ENCODE results near the gene CKAP5.
"Not testable (repeated sequence)": the region's sequence is repeated elsewhere in the genome, so short reads cannot be mapped to it uniquely, and the experiment has no call there.

Gene CKAP5

DNA sequence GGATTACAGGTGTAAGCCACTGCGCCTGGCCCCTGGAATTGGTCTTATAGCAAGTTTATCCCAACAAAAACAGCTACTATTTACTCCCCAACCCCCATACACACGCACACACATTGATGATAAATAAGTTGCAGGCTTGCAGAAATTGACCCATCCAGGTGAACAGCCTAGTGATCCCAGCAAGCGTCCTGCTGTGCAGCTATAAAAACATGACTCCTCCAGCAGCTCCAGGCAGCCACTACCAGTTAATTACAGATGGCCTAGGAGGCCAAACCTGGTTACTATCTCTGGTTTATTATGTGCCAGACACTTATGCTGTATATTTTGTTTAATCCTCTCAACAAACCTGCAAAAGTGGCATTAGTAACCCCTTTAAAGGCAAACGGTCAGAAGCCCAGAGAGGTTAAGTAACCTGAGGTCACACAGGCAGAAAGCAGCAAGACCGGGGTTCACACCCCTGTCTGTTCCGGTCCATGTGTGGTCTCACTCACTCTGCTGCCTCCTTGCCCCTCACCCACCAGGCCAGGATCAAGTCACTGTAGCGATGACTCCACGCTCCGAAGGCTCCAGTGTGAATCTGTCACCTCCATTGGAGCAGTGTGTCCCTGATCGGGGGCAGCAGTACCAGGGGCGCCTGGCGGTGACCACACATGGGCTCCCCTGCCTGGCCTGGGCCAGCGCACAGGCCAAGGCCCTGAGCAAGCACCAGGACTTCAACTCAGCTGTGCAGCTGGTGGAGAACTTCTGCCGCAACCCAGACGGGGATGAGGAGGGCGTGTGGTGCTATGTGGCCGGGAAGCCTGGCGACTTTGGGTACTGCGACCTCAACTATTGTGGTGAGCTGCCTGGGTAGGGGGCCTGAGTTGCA is 120.5 kb downstream of the CKAP5 start:
- DNase-seq, result no peak

DNA sequence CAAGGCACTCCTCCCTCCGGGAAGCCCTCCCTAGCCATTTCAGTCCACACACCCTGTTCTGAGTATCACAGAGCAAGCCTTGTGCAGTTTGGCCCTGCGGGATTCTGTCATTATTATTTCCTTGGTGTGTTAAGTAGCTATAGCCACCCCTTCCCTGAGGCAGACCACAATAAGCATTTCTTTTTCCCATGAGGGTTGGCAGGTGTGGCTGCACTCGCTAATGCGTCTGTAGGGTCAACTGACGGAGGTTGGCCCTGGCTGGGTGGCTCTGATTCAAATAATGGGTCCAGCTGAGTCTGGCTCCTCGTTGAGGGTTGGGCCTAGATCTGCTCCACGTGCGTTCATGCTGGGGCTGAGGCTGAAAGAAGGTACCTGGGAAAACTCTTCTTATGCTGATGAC is 122.0 kb downstream of the CKAP5 start:
- DNase-seq, result no peak

DNA sequence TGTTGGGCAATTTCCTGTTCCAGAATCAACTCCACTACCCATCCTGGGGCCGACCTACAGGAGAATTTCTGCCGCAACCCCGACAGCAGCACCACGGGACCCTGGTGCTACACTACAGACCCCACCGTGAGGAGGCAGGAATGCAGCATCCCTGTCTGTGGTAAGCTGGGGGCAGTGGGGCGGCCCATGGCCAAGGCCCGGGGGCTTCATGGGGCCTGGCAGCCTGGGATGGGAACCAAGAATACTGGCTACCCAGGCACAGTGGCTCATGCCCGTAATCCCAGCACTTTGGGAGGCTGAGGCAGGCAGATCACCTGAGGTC is 122.8 kb downstream of the CKAP5 start:
- DNase-seq, result no peak

DNA sequence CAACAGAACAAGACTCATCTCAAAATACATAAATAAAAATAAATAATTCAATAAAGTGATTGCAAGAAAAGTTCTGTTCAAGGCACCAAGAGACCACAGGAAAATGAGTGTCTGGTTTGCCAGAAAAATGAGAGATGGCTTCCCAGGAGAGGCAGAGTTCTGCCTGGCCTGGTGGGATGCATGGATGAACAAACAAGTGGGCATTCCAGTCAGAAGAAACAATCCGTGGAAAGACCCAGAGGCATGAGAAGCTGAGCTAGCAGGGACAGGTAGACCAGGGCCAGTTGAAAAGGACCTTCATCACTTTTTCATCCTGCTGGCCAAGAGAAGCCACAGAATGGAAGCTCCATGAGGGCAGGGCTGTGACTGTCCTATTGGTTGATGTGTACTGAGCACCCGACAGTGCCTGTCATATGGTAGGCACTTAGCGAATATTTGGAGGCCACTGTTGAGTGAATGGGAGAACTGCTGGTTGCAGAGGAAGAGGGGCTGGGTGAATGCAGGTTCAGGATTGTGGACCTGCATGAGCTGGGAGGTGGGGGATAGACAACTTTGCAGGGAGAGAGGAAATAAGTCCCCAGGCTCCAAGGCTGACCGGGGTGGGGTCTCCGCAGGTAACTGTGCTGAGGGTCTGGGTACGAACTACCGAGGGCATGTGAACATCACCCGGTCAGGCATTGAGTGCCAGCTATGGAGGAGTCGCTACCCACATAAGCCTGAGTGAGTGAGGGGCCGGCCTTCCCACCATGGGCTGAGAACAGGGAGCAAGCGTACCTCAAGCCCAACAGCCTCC is 123.3 kb downstream of the CKAP5 start:
- DNase-seq, result no peak

DNA sequence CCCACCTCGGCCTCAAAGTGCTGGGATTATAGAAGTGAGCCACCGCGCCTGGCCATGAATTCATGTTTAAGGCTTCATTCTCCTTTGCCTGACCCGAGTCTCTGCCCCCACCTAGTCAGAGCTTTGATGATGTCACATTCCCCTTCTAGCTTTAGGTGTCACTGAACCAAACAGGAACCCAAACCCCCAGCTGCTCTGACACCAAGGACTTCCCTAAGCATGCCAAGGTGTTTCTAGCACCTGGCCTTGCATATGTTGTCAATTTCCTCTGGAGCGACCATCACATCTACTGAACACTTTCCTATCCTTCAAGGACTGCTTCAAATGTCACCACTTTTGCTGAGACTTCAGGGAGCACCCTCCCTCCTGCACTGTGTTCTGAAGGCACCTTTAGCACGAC is 124.8 kb downstream of the CKAP5 start:
- no peak for DNase-seq

DNA sequence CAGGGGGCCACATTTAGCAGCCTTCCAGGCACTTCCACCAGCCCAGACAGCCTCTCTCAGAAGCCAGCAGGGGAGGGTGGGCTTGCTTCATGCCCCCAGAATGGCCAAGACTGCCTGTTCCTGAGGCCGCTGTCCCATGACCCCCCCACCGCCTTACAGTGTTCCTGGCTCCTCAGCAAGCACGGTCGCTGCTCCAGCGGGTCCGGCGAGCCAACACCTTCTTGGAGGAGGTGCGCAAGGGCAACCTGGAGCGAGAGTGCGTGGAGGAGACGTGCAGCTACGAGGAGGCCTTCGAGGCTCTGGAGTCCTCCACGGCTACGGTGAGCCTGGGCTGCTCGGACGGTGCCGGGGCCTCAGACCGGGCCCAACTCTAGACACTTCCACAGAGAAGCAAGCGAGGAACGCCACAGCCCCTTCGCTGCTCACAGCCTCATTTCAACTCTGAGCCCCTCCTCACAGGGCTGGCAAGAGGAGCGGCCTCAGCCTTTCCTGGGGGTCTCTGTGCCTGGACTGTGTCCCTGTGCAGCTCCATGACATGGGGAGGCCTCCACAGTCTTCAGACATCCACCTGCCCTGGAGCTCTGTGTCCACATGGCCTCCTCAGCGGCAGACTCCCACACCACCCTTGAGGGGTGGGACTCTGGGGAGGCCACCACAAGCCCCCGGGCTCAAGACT is 126.4 kb downstream of the CKAP5 start:
- DNase-seq, result no peak

DNA sequence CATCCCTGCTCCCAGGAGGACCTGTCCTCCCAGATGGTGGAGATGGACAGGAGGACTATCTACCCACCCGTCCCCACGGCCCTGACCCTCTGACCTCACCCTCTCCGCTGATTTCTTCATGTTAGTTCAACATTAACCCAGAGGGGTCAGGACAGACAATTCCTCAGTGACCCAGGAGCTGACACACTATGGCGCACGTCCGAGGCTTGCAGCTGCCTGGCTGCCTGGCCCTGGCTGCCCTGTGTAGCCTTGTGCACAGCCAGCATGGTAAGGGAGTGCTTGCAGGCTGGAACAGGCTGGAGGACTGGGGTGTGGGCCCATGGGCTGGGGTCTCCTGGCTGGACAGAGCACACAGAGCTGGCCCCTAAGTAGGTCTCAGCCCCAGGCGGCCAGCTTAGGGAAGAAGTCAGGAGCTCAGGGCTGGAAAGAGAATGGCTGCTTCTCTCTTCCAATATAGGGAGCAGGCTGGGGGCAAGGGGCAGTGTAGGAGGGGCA is 127.0 kb downstream of the CKAP5 start, which contains the start of gene F2:
Gene F2 (plus strand): TSS at position 166 of the 495 bp plus-strand sequence. CDS start 23 bp downstream, at position 189.
- DNase-seq, result no peak

DNA sequence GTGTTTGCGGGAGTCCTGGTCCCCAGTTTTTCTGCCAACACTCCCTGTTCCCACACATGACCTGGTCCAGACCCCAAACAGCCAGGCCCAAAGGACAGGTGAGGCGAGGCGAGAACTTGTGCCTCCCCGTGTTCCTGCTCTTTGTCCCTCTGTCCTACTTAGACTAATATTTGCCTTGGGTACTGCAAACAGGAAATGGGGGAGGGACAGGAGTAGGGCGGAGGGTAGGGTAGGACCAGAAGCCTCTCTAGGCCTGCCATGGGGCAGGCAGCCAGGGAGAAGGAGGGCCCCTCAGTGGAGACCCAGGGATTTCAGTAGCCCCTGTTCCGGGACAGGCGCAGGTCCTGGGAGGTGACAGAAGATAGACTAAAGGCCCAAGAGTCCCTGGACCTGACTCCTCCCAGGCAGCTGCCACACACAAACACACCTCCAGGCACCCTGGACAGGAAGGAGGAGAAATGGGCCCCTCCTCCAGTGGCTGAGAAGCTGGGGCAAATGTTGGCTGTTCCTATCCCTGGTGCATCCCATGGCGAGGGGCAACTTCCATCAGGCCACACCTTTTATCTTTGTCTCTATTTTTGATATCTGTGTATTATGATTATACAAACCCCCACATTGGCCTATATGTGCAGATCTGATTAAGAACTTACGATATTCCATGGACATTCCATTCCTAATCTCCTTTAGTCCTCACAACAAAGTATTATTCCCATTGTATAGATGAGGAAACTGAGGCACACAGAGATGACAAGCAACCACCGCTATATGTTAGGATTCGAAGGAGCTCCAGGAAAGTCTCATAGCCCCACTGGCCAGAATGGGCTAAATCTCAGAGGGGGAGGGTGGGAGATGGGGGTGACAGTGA is 127.7 kb downstream of the CKAP5 start:
- no peak for DNase-seq

DNA sequence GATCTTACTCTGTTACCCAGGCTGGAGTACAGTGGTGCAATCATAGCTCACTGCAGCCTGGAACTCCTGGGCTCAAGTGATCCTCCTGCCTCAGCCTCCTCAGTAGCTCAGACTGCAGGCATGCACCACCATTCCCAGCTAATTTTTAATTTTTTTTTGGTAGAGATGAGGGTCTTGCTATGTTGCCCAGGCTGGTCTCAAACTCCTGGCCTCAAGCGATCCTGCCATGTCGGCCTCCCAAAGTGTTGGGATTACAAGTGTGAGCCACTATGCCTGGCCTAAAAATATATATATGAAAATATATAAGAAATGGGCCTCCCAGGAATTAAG is 128.3 kb downstream of the CKAP5 start:
- not testable (repeated sequence) for DNase-seq

DNA sequence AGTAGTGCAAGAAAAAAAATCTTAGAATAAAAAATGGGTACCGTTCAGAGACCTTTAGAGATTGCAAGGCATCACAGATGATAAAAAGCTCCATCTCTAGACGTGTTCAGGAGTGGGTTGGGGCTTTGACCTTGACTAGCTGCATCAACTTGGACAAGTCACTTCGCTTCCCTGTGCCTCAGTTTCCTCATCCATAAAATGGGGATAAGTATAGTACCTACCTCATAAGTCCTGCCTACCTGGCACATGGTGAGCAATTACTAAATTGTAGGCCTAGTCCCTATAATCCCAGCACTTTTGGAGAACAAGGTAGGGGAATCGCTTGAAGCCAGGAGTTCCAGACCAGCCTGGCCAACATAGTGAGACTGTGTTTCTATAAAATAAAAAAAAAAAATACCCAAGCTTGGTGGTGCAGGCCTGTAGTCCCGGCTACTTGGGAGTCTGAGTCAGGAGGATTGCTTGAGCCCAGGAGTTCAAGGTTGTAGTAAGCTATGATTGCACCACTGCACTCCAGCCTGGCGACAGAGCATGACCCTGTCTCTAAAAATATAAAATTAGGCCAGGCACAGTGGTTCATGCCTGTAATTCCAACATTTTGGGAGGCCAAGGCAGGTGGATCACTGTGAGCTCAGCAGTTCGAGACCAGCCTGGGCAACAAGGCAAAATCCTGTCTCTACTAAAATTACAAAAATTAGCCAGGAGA is 133.1 kb downstream of the CKAP5 start:
- DNase-seq, result no peak

DNA sequence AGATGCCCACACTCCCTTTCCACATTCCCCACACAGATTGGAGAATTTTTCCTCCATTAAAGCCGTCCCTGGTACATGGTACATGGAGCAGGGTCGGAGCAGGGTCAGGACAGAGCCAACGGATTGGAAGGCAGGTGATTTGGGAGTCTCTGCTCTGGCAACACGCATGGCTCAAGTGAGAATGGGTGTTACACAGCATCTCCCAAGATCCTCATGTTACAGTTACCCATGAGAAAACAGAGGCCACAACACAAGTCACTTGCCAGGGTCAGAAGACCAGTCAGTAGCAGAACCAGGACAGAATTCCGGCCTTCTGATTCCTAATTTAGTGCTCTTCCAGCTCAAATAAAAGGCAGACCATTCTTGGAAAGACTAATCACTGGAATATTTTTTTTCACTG is 134.8 kb downstream of the CKAP5 start:
- no peak for DNase-seq

DNA sequence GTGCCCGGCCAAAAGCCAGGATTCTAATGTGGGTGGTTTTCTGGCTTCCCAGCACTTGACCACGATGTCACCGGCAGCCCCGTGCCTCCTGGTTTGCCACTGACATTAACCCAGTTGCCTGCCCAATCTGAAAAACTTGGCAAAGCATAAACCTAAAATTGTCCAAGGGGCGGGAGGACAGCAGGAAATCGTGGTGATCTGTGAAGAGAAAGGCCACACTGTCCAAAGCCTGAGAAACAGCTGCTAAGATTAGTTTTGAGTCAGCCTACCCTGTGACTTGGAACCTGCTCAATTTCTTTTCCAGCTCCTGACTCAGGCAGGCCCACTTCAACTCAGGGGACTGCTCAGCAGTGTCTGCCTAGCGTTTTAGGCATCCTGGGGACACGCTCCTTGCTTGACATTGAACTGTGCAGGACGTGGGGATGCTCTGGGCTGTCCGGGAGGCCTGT is 135.2 kb downstream of the CKAP5 start:
- DNase-seq, result no peak

DNA sequence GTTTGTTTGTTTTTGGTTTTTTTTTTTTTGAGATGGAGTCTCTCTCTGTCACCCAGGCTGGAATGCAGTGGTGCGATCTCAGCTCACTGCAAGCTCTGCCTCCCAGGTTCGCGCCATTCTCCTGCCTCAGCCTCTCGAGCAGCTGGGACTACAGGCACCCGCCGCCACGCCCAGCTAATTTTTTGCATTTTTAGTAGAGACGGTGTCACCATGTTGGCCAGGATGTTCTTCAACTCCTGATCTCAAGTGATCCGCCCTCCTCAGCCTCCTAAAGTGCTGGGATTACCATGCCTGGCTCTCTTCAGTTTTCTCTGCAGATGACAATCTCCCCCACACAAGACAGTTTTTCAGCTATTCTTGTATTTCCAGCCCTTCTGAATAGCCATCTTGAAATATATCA is 136.7 kb downstream of the CKAP5 start:
- DNase-seq, result not testable (repeated sequence)

DNA sequence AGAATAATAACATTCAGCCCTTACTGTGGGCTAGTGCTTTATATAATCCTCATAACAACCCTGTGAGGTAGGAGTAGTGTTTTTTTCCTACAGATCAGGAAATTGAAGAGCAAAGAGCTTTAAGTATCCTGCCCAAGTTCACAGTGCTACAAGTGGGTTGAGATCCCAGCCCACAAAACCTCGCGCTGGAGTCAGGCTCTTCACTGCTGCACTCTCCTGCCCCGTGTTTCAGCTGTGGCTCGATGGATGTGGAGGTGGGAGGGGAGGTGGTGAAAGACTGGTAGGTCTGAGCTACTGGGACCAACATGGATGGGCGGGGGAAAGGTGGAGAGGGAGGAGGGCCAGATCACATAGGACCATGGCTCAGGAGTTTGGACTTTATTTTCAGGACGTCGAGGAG is 139.2 kb downstream of the CKAP5 start:
- no peak for DNase-seq

DNA sequence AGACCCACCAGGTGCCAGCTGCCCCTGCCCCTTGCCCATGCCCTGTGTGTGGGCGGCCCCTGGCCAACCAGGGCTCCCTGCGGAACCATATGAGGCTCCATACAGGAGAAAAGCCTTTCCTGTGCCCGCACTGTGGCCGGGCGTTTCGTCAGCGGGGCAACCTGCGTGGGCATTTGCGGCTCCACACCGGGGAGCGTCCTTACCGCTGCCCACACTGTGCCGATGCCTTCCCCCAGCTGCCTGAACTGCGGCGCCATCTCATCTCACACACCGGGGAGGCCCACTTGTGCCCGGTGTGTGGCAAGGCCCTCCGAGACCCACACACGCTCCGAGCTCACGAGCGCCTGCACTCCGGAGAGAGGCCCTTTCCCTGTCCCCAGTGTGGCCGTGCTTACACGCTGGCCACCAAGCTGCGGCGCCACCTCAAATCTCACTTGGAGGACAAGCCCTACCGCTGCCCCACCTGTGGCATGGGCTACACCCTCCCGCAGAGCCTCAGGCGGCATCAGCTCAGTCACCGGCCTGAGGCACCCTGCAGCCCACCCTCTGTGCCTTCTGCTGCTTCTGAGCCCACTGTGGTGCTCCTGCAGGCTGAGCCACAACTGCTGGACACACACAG is 140.9 kb downstream of the CKAP5 start:
- no peak for DNase-seq

DNA sequence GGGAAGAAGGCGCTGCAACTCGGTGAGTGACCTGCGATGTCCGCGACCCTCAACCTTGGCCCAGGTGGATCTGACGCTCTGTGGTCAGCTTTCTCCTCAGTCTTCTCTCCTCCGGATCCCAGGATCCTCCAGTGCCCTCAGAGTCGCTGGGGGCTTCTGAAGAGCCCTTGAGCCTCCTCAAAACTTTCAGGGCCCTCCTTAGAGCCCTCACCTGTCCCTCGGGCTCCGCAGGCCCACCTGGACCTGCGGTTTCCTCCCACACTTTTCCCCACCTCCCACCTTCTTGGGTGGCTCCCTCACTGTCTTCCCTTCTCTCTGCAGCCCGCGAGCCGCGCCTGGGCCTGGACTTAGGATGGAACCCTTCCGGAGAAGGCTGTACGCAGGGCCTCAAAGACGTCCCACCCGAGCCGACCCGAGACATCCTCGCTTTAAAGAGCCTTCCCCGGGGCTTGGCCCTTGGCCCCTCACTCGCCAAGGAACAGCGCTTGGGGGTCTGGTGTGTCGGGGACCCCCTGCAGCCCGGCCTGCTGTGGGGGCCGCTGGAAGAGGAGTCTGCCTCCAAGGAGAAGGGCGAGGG is 144.9 kb downstream of the CKAP5 start:
- no peak for DNase-seq

DNA sequence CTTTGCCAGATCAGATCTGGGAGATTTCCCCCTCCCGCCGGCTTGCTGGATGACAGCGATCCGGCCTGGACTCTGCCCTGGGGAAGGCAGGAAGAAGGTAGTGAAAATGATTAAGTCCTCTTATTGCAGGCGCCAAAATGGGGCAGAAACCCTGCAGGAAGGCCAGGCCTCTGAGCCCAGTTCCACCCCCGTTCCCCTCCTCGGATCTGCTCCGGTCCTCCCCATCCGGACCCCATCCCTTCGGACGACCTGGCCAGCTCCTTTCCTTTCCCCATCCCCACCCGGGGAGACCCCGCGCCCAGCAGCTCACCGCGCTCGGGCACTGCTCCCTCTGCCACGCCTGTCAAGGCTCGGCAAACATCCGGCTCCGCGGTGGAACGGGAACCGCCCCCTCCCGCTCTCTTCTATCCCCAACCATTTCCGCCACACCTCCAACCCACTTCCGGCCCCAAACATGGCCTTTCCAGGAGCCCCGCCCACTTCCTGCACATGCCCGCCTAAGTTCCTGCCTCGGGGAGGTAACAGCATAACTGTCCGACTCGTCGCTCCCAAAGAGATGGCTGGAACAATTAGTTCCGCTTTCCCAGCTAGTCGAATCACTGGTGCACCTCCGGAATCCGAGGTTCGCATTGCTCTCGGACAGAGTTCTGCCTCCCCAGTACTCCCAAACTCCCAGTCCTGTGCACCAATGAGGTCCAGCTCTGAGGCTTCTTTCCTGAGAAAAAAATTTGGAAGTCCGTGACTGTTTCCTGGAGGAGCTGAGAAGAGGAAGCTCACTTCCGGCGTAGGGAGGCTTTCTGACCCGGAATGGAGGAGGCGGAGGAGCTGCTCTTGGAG is 145.6 kb downstream of the CKAP5 start, which contains the start of the genes ARHGAP1 and ZNF408:
Gene ARHGAP1 (minus strand): TSS at position 379 of the 837 bp plus-strand sequence. CDS start 4,512 bp downstream, outside the sequence.
Gene ZNF408 (plus strand): TSS at position 791 of the 837 bp plus-strand sequence. CDS start 17 bp downstream, at position 808.
- DNase-seq, result peak; percentile 95

DNA sequence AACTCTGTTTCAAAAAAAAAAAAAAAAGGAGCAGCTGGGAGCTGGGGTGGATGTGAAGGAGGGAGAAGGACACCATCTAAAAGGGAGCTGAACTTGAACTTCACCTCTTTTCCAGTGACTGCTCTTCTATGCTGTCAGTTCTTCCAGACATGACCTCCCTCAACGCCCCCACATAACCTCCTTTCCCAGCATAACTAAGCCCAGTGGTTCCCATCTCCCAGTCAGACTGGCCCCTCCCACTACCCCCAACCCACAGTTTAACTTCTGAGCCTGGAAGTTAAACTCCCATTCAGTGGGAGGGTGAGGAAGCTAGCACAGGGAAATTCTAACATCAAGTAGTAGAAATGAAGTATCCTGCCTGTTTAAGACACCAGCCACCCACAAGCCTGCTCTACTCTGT is 147.5 kb downstream of the CKAP5 start:
- no peak for DNase-seq

DNA sequence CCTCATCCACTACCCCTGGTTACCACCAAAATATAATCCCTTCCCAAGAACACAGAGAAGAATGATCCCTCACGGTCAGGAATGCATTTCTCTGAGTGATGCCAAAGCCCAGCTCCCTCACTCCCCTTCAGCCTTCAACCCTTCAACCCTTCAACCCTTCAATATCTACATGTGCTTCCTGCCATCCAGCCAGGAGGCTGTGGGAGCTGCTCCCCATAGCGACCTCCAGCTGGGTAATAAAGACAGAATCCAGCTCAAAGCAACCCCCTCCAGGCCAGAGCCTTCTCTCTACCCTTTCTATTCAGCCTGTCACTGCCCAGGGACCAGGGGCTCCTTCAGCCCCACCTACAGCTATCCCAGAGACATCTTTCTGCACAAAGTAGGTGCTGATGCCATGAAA is 148.4 kb downstream of the CKAP5 start:
- no peak for DNase-seq

DNA sequence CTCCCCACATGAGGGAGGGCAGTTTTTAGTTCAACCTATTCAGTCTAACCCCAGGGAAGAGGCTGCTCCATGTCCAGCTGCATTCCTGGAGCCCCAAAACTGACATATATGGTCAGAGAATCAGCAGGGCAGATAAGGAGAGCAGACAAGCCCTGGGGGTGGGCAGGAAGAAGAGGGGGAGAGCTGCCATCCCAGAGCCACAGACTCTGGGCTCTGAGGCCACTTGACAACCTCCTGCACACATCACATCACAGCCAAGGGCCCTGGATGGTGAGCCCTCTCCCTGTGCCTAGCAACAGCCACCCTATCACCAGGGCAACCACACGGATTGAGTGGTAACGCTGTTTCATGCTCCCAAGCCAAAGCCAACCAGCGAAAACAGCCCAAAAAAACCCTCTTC is 148.8 kb downstream of the CKAP5 start:
- no peak for DNase-seq

Measured in 8988T (cell line).